T-helper 1 cell treated with Interleukin-12 subunit alpha and Interleukin-12 subunit beta and Interleukin-4 antibody, amounts not matched to agents 30 μg/mL and 1 μg/mL, for 36 hours (primary cell): Measurements from ENCODE around the gene ATP9A.
"Not testable (repeated sequence)": the region's sequence is repeated elsewhere in the genome, so short reads cannot be mapped to it uniquely, and the experiment has no call there.

Experiments used
- H3K27ac Mint-ChIP-seq: one replicate; pipeline ENCODE4 v1.8.0; 2021; ENCODE audit warnings: mild to moderate bottlenecking, mixed read lengths
- H3K27me3 Mint-ChIP-seq: one replicate; pipeline ENCODE4 v1.8.0; 2021; ENCODE audit warnings: low read depth, mixed read lengths
- H3K36me3 Mint-ChIP-seq: one replicate; pipeline ENCODE4 v1.8.0; 2021; ENCODE audit warnings: low read depth, mixed read lengths
- H3K4me1 Mint-ChIP-seq: one replicate; pipeline ENCODE4 v1.8.0; 2021; ENCODE audit warnings: low read depth, mixed read lengths
- H3K4me3 Mint-ChIP-seq: one replicate; pipeline ENCODE4 v1.8.0; 2021; ENCODE audit warnings: mild to moderate bottlenecking, moderate library complexity, mixed read lengths
- H3K9me3 Mint-ChIP-seq: one replicate; pipeline ENCODE4 v1.8.0; 2021; ENCODE audit warnings: mixed read lengths

ATP9A gene

GRCh38 chr20:51768759-51769517 lies 748 bp upstream of the ATP9A start:
- Mint-ChIP-seq H3K27me3 (peaks cover 32% of the 10 kb centered on the region), H3K27ac (peak overlapping the region; percentile 1), H3K4me3 (peak overlapping the region; percentile 69), H3K36me3 (peaks cover 4% of the 10 kb centered on the region), H3K4me1 (peaks cover 7% of the 10 kb centered on the region), H3K9me3 (no peaks in the 10 kb centered on the region)

- peaks cover 32% of the 10 kb centered on the region for H3K27me3 Mint-ChIP-seq
- H3K4me3 Mint-ChIP-seq: peak overlapping the region; percentile 55
- no peaks in the 10 kb centered on the region for H3K9me3 Mint-ChIP-seq
- peaks cover 7% of the 10 kb centered on the region for H3K4me1 Mint-ChIP-seq
- H3K27ac Mint-ChIP-seq: no peak overlapping the region
- peaks cover 4% of the 10 kb centered on the region for H3K36me3 Mint-ChIP-seq
Measured at GRCh38 chr20:51766994-51767866, 960 bp downstream of the ATP9A start.

DNA sequence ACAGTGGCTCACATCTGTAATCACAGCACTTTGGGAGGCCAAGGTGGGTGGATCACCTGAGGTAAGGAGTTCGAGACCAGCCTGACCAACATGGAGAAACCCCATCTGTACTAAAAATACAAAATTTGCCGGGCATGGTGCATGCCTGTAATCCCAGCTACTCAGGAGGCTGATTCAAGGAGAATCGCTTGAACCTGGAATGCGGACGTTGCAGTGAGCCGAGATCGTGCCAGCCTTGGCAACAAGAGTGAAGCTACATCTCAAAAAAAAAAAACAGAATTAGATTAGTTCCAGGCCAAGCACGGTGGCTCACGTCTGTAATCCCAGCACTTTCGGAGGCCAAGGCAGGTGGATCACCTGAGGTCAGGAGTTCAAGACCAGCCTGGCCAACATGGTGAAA lies 2.8 kb downstream of the ATP9A start:
- not testable (repeated sequence) for H3K4me3 Mint-ChIP-seq, H3K27ac Mint-ChIP-seq, H3K9me3 Mint-ChIP-seq, H3K4me1 Mint-ChIP-seq, H3K36me3 Mint-ChIP-seq
- peaks cover 32% of the 10 kb centered on the region for H3K27me3 Mint-ChIP-seq

GRCh38 chr20:51763965-51764602 lies 4.1 kb downstream of the ATP9A start:
- Mint-ChIP-seq H3K4me3 (no peak overlapping the region), H3K27ac (no peak overlapping the region), H3K4me1 (peaks cover 5% of the 10 kb centered on the region), H3K27me3 (peaks cover 20% of the 10 kb centered on the region), H3K36me3 (peaks cover 4% of the 10 kb centered on the region), H3K9me3 (no peaks in the 10 kb centered on the region)

GRCh38 chr20:51760905-51761546 lies 7.2 kb downstream of the ATP9A start:
- Mint-ChIP-seq H3K27ac (no peak overlapping the region), H3K4me3 (no peak overlapping the region), H3K27me3 (peaks cover 9% of the 10 kb centered on the region), H3K36me3 (no peaks in the 10 kb centered on the region), H3K9me3 (no peaks in the 10 kb centered on the region), H3K4me1 (no peaks in the 10 kb centered on the region)

GRCh38 chr20:51759769-51760510 lies 8.2 kb downstream of the ATP9A start:
- Mint-ChIP-seq H3K9me3 (no peaks in the 10 kb centered on the region), H3K27ac (no peak overlapping the region), H3K27me3 (peaks cover under 1% of the 10 kb centered on the region), H3K4me3 (no peak overlapping the region), H3K4me1 (no peaks in the 10 kb centered on the region), H3K36me3 (no peaks in the 10 kb centered on the region)

DNA sequence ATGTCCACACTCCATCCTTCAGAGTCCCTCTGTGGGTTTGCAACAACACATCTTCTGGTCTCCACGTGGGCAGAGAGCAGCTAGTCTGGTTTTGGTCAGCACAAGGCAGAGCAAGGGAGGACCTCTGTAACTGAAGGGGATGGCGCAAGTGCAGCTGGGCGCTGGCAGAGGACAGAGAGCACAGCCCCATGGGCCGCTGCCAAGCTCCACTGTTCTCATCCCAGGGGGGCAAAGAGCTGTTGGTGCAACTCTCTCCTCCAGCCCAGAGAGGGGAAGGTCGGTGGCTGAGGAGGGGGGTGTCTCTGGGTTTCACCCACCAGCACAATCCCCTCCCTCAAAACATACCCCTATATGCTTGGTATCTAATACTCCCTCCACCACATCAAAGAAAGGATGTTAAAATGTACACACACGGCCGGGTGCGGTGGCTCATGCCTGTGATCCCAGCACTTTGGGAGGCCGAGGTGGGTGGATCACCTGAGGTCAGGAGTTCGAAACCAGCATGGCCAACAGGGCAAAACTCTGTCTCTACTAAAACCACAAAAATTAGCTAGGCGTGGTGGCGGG lies 9.1 kb downstream of the ATP9A start:
- H3K27ac Mint-ChIP-seq: no peak overlapping the region
- H3K4me1 Mint-ChIP-seq: no peaks in the 10 kb centered on the region
- H3K9me3 Mint-ChIP-seq: no peaks in the 10 kb centered on the region
- H3K36me3 Mint-ChIP-seq: no peaks in the 10 kb centered on the region
- H3K27me3 Mint-ChIP-seq: no peaks in the 10 kb centered on the region
- H3K4me3 Mint-ChIP-seq: no peak overlapping the region

DNA sequence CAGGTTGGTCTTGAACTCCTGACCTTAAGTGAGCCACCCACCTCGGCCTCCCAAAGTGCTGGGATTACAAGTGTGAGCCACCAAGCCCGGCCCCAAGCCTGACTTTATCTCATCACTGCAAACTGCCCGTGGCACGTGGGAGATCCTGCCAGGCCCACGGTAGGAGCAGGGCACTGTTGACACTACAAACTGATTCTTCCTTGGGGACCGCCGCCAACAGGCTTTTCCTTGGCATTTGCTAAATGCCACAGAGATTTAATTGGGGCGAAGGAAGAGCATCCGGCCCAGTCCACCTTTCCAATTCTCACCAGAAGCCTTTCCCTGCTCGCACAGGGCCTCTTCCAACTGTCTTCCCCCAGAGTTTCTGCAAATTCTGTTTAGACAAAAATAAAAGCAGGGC lies 11.0 kb downstream of the ATP9A start:
- no peak overlapping the region for H3K4me3 Mint-ChIP-seq
- H3K27ac Mint-ChIP-seq: no peak overlapping the region
- no peaks in the 10 kb centered on the region for H3K27me3 Mint-ChIP-seq
- H3K36me3 Mint-ChIP-seq: no peaks in the 10 kb centered on the region
- no peaks in the 10 kb centered on the region for H3K9me3 Mint-ChIP-seq
- H3K4me1 Mint-ChIP-seq: no peaks in the 10 kb centered on the region

GRCh38 chr20:51756653-51757052 lies 11.5 kb downstream of the ATP9A start:
- no peaks in the 10 kb centered on the region for H3K9me3 Mint-ChIP-seq
- no peaks in the 10 kb centered on the region for H3K36me3 Mint-ChIP-seq
- no peak overlapping the region for H3K4me3 Mint-ChIP-seq
- H3K4me1 Mint-ChIP-seq: no peaks in the 10 kb centered on the region
- H3K27me3 Mint-ChIP-seq: no peaks in the 10 kb centered on the region
- H3K27ac Mint-ChIP-seq: no peak overlapping the region

GRCh38 chr20:51753220-51753619 lies 15.0 kb downstream of the ATP9A start:
- H3K36me3 Mint-ChIP-seq, H3K27ac Mint-ChIP-seq, H3K4me1 Mint-ChIP-seq, H3K9me3 Mint-ChIP-seq, H3K27me3 Mint-ChIP-seq, H3K4me3 Mint-ChIP-seq: not testable (repeated sequence)

GRCh38 chr20:51752343-51752951 lies 15.7 kb downstream of the ATP9A start:
- H3K4me1 Mint-ChIP-seq: peaks cover 3% of the 10 kb centered on the region
- H3K27ac Mint-ChIP-seq: no peak overlapping the region
- no peaks in the 10 kb centered on the region for H3K9me3 Mint-ChIP-seq
- peaks cover 4% of the 10 kb centered on the region for H3K27me3 Mint-ChIP-seq
- H3K4me3 Mint-ChIP-seq: no peak overlapping the region
- no peaks in the 10 kb centered on the region for H3K36me3 Mint-ChIP-seq

DNA sequence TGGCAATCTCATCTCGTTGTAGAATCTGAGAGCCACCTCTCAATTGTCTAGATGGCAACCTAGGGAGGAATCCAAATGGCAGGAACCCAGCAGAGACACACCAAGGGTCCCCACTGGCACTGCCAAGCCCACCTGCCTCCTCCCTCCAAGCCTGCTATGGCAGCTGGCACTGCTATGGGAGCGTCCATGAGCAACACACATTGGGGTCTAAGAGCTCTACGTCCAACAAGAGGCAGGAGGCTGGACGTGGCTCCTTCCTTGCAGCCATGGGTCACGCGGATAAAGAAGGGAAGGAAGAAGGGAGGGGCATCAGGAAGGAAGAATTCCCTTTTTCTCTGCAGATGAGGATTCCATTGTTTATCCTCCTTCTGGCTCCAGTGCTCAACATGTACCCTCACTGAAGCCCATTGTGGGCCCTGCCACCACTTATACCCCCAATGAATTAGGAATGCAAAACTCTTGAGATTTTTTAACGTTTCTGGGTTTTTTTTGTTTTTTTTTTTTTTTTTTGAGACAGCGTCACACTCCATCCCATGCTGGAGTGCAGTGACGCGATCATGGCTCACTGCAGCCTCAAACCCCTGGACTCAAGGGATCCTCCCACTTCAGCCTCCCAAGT lies 17.3 kb downstream of the ATP9A start:
- peaks cover 3% of the 10 kb centered on the region for H3K4me1 Mint-ChIP-seq
- no peak overlapping the region for H3K4me3 Mint-ChIP-seq
- no peaks in the 10 kb centered on the region for H3K9me3 Mint-ChIP-seq

More for the DNA sequence above, 17.3 kb downstream of the ATP9A start:
- Mint-ChIP-seq H3K36me3 (no peaks in the 10 kb centered on the region), H3K27me3 (peaks cover 4% of the 10 kb centered on the region), H3K27ac (no peak overlapping the region)
